GM23248 (cell line): ENCODE measurements around the gene UPK3A.

Experiments used
- EZH2 ChIP-seq: fragments of 200-600 bp; sonication (generic); IDR thresholded peaks from 2 replicates; pipeline ENCODE4 v1.6.1; 2018; ENCODE audit warnings: antibody characterized with exemption, mild to moderate bottlenecking; ENCODE audit not compliant: insufficient read depth, poor library complexity, severe bottlenecking
- EZH2phosphoT487 ChIP-seq: fragments of 200-600 bp; sonication (generic); IDR thresholded peaks from 2 replicates; pipeline ENCODE4 v1.6.1; 2018; ENCODE audit warnings: antibody characterized with exemption, moderate library complexity, mild to moderate bottlenecking, low read depth; ENCODE audit not compliant: insufficient read depth

DNA sequence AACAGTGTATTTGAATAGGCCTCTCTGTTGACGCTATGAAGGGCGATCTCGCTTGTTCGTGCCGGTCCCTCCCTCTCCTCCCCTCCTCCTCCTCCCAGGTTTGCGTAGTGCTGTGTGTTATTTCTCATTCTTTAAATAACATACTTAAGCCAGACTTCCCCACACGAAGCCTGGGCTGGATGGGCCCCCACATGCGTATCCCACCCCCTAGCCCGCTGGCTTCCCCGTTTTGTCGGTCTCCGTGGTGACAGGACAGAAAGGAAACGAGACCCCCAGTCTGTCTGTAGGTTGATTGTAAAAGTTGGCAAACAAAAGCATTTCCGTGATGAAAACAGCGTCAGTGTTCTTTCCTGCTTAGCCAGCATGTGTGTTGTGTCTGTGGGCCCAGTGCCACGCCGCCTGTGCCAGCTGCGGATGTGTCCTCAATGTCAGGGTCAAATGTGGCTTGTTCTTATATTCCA lies 52.3 kb downstream of the UPK3A start:
- TF ChIP-seq EZH2phosphoT487 = no peak
- no peak for TF ChIP-seq EZH2
